Measurements from ENCODE around the gene RASGRF1.
A peak's percentile ranks its signal among the peaks of the same experiment; 100 is the strongest.

The RASGRF1 gene

DNA sequence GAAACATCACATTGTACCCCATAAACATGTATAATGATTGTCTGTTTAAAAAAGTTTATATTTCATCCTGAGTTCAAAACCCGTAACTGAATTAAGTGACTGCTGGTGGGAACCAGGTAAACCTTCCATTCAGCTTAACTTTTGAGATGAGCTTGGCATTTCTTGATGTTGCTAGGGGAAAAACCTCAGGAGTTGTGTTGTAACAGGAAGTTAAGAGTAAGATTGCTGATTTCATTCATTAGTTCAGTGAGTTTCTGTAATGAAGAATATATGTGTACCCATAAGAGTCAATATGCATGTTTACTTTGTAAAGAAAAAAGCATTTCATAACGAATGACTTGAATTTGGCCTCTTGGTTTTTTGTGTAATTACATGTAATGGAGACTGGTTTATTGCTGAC lies 178.3 kb downstream of the RASGRF1 start:
- no peak overlapping the region for H3K27ac ChIP-seq
- TF ChIP-seq, protein P1, sequence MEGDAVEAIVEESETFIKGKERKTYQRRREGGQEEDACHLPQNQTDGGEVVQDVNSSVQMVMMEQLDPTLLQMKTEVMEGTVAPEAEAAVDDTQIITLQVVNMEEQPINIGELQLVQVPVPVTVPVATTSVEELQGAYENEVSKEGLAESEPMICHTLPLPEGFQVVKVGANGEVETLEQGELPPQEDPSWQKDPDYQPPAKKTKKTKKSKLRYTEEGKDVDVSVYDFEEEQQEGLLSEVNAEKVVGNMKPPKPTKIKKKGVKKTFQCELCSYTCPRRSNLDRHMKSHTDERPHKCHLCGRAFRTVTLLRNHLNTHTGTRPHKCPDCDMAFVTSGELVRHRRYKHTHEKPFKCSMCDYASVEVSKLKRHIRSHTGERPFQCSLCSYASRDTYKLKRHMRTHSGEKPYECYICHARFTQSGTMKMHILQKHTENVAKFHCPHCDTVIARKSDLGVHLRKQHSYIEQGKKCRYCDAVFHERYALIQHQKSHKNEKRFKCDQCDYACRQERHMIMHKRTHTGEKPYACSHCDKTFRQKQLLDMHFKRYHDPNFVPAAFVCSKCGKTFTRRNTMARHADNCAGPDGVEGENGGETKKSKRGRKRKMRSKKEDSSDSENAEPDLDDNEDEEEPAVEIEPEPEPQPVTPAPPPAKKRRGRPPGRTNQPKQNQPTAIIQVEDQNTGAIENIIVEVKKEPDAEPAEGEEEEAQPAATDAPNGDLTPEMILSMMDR (conservative IDR thresholded peaks at IDR 0.05): no peak

DNA sequence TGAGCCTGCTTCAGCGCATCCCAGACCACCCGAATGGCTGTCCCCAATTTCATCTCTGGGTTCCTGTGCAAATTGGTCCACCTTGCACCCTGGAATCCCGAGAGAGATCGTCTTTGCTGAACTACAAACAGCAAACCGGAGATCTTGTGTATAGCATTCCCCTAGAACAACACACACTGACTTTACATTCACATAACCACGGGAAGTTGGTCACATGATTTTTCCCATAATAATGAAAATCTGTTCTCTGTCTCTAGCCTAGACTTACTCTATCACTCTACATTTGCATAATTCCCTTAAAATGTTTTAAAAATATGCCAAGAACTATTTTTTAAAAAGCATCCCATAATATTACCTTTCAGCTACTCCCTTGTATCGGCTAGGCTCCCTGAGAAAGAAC lies 180.3 kb downstream of the RASGRF1 start:
- TF ChIP-seq, protein P1 (conservative IDR thresholded peaks at IDR 0.05): no peak
- 0 out of 2 replicates have a peak overlapping the region, but pooled peaks have one; percentile 9 for H3K27ac ChIP-seq
